Measurements from ENCODE around the gene FAM151B.
"Not testable (repeated sequence)": the region's sequence is repeated elsewhere in the genome, so short reads cannot be mapped to it uniquely, and the experiment has no call there.

DNA sequence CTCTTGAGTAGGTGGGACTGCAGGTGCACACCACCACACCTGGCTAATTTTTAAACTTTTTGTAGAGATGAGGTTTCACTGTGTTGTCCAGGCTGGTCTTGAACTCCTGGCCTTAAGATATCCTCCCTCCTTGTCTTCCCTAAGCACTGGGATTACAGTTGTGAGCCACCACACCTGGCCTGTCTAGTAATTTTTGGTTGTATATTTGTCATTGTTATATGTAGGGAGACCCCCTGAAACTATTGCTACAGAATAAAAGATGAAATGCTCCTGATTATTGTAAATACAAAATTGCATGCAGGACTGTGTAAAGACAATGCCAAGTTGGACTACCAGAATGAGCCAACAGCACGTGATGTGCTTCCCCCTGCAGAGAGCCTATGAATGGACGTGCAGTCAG lies 17.3 kb upstream of the FAM151B start:
- not testable (repeated sequence) for TF ChIP-seq CTCF (conservative IDR thresholded peaks at IDR 0.05; ENCODE audit: low read length); EZH2phosphoT487 (IDR thresholded peaks at IDR 0.05; ENCODE audit: borderline replicate concordance, low read depth, low read length)

Measured in OCI-LY7 (cell line).